Transverse colon (tissue), 4 donors: ENCODE results near the gene TULP4. TPM values are rescaled to one million over a fixed set of nuclear protein-coding genes. Genes with fewer than 3 reads are reported as not detected.

Experiments used
- DNase-seq: peaks from one replicate; pipeline ENCODE4 v3.0.0-alpha.2; 2019
- H3K27ac ChIP-seq, 4 donors: fragments of 200-600 bp; sonication (generic); 2 replicates each; pipeline ENCODE4 v1.5.1; 2016 to 2018; ENCODE audit warnings: inconsistent platforms in 4 of 4
- H3K27me3 ChIP-seq: fragments of 200-600 bp; sonication (generic); 2 replicates; pipeline ENCODE4 v1.5.1; 2017; ENCODE audit warnings: inconsistent platforms
- H3K36me3 ChIP-seq, 4 donors: fragments of 200-600 bp; sonication (generic); 2 replicates each; pipeline ENCODE4 v1.5.1; 2017 to 2019; ENCODE audit warnings: inconsistent platforms in 4 of 4
- H3K4me1 ChIP-seq, 4 donors: fragments of 200-600 bp; sonication (generic); 2 replicates each; pipeline ENCODE4 v1.5.1; 2017 to 2020; ENCODE audit warnings: inconsistent platforms in 4 of 4
- H3K4me3 ChIP-seq, 4 donors: fragments of 200-600 bp; sonication (generic); 1 replicate in 1 of 4; 2 replicates in 3 of 4; pipeline versions ENCODE4 v1.5.1 to v1.6.1; 2017 to 2019; ENCODE audit warnings: inconsistent platforms in 4 of 4
- H3K9me3 ChIP-seq, 2 donors: fragments of 200-600 bp; sonication (generic); 2 replicates each; pipeline ENCODE4 v1.5.1; 2017 to 2019; ENCODE audit warnings: inconsistent platforms in 2 of 2
- CTCF ChIP-seq, 5 experiments: fragments of 200-600 bp in 3 of 5; fragments of 450-650 bp in 2 of 5; sonication (generic) in 3 of 5; IDR thresholded peaks; 1 replicate in 2 of 5; 2 replicates in 3 of 5; pipeline ENCODE4 v1.5.1; 2016 to 2017; ENCODE audit warnings: antibody characterized with exemption in 5 of 5, inconsistent platforms in 3 of 5, mild to moderate bottlenecking in 2 of 5, moderate library complexity in 1 of 5
- EP300 ChIP-seq: sonication (generic); formaldehyde crosslinking; IDR thresholded peaks from one replicate; pipeline ENCODE4 v1.6.1; 2017; ENCODE audit warnings: antibody characterized with exemption, low read depth
- POLR2A ChIP-seq: fragments of 450-650 bp; IDR thresholded peaks from one replicate; pipeline ENCODE4 v1.6.1; 2016; ENCODE audit warnings: antibody characterized with exemption, mild to moderate bottlenecking, moderate library complexity
- POLR2AphosphoS5 ChIP-seq, 3 donors: sonication (generic); formaldehyde crosslinking; IDR thresholded peaks; one replicate each; pipeline ENCODE4 v1.6.1; 2016; ENCODE audit warnings: antibody characterized with exemption in 3 of 3
- WGBS, 2 donors: methylation state at CpG; one replicate each; pipeline ENCODE4 v1.1.5; 2018; ENCODE audit warnings: low coverage in 1 of 2; 5-methylcytosine and 5-hydroxymethylcytosine counted together
- in situ Hi-C, 4 donors: fragments of 200-750 bp; cut with MboI; loops; one replicate each; pipeline versions ENCODE4 v1.15.0 to v1.15.1; 2017; ENCODE audit warnings: low sequenced_read_pairs in 3 of 4, low pct_ligation_motif_present in 1 of 4, low pct_unique_long_range_greater_than_20kb in 1 of 4
- intact Hi-C: fragments of 100-400 bp; cut with DNase I; formaldehyde crosslinking; loops from one replicate; pipeline ENCODE4 v1.15.1; 2023; ENCODE audit warnings: low total_unique reads
- total RNA-seq, 4 donors: library from RNA; depleted of rRNA; stranded (reverse); fragments of >200 nt; gene quantifications; one replicate each; pipeline ENCODE4 v1.1.0, GENCODE V29; 2016

The TULP4 gene
- total RNA-seq, 4 donors from 2014 or later, result 53.9 to 138 (median 95.1) TPM

- peak overlapping the region in 1 of 4 donors; percentile 25 for H3K4me3 ChIP-seq
- no peaks in the 10 kb centered on the region for H3K9me3 ChIP-seq
- H3K4me1 ChIP-seq, result peaks cover 0 to 10% (median 4%) of the 10 kb centered on the region in 4 donors
- TF ChIP-seq POLR2AphosphoS5 (IDR thresholded peaks at IDR 0.05), result no peak
- no peak for TF ChIP-seq POLR2A
- TF ChIP-seq EP300, result no peak
- no peak for TF ChIP-seq CTCF (IDR thresholded peaks at IDR 0.05)
- 44% methylated on average over 32 of the region's 33 CpGs; no CpG with 5 or more reads in 1 of the 2 donors for WGBS, 2 donors
- no peak for DNase-seq
- in situ Hi-C loops, result no loop called here
- no peaks in the 10 kb centered on the region for H3K36me3 ChIP-seq
- no peak overlapping the region for H3K27ac ChIP-seq
- intact Hi-C loops, result no loop called here
- peaks cover 43% of the 10 kb centered on the region for H3K27me3 ChIP-seq
These were observed 203.8 kb downstream of the TULP4 start for GRCh38 chr6:158516098-158516497.

- H3K9me3 ChIP-seq, result no peaks in the 10 kb centered on the region
- H3K36me3 ChIP-seq, result no peaks in the 10 kb centered on the region
- H3K4me1 ChIP-seq, result peaks cover 0 to 10% (median 4%) of the 10 kb centered on the region in 4 donors
- no peak for TF ChIP-seq POLR2A
- TF ChIP-seq POLR2AphosphoS5 (IDR thresholded peaks at IDR 0.05), result no peak
- TF ChIP-seq EP300, result no peak
- no peak for TF ChIP-seq CTCF (IDR thresholded peaks at IDR 0.05)
- no peak for DNase-seq
- in situ Hi-C loops, result no loop called here
- no peak overlapping the region for H3K27ac ChIP-seq
- intact Hi-C loops, result no loop called here
- WGBS, 2 donors, result 75% methylated on average over 8 of the region's 8 CpGs; no CpG with 5 or more reads in 1 of the 2 donors
- peaks cover 43% of the 10 kb centered on the region for H3K27me3 ChIP-seq
- no peak overlapping the region for H3K4me3 ChIP-seq
These were observed 204.8 kb downstream of the TULP4 start for GRCh38 chr6:158517038-158517437.

- intact Hi-C loops, result no loop called here
- H3K36me3 ChIP-seq, result no peaks in the 10 kb centered on the region
- TF ChIP-seq EP300 (no peak), POLR2AphosphoS5 (IDR thresholded peaks at IDR 0.05) (no peak), CTCF (IDR thresholded peaks at IDR 0.05) (no peak), POLR2A (no peak)
- H3K27me3 ChIP-seq, result peaks cover 45% of the 10 kb centered on the region
- H3K4me3 ChIP-seq, result no peak overlapping the region
- no peak for DNase-seq
- WGBS, 2 donors, result 59% methylated on average over 5 of the region's 5 CpGs; no CpG with 5 or more reads in 1 of the 2 donors
- in situ Hi-C loops, result no loop called here
- peaks cover 0 to 10% (median 4%) of the 10 kb centered on the region in 4 donors for H3K4me1 ChIP-seq
- H3K9me3 ChIP-seq, result no peaks in the 10 kb centered on the region
- H3K27ac ChIP-seq, result no peak overlapping the region
These were observed 205.3 kb downstream of the TULP4 start for GRCh38 chr6:158517581-158517980.

GRCh38 chr6:158518191-158519127 lies 206.2 kb downstream of the TULP4 start:
- H3K27me3 ChIP-seq, result peaks cover 48% of the 10 kb centered on the region
- intact Hi-C loops, result no loop called here

More at GRCh38 chr6:158518191-158519127, 206.2 kb downstream of the TULP4 start:
- DNase-seq, result peak; percentile 50
- H3K36me3 ChIP-seq, result no peaks in the 10 kb centered on the region
- 5 to 9% methylated on average over 8 to 18 of the region's 18 CpGs for WGBS, 2 donors
- in situ Hi-C loops, result no loop called here
- no peak overlapping the region for H3K27ac ChIP-seq
- TF ChIP-seq CTCF (IDR thresholded peaks at IDR 0.05), result peak; percentile 23 to 44 (median 39)
- no peak for TF ChIP-seq POLR2A
- peaks cover 0 to 10% (median 4%) of the 10 kb centered on the region in 4 donors for H3K4me1 ChIP-seq
- no peaks in the 10 kb centered on the region for H3K9me3 ChIP-seq
- peak overlapping the region in 1 of 4 donors; percentile 25 for H3K4me3 ChIP-seq
